DOHH2 (cell line): ENCODE measurements around the gene LANCL3.

Experiments used
- H3F3A ChIP-seq: fragments of 200-600 bp; sonication (generic), shearing (Covaris generic); 2 replicates; pipeline ENCODE4 v1.6.0; 2016; ENCODE audit warnings: antibody characterized with exemption, mild to moderate bottlenecking; ENCODE audit not compliant: control insufficient read depth, insufficient read depth
- H3K27ac ChIP-seq: fragments of 200-600 bp; sonication (generic); 2 replicates; pipeline ENCODE4 v1.5.1; 2014; ENCODE audit warnings: low read depth, mild to moderate bottlenecking, low read length, moderate library complexity
- H3K27me3 ChIP-seq: fragments of 200-600 bp; sonication (generic); 2 replicates; pipeline ENCODE4 v1.6.1; 2014; ENCODE audit warnings: mild to moderate bottlenecking, low read length, mixed read lengths; ENCODE audit not compliant: control insufficient read depth
- H3K36me3 ChIP-seq: fragments of 200-600 bp; sonication (generic); 2 replicates; pipeline ENCODE4 v1.6.1; 2014; ENCODE audit warnings: mild to moderate bottlenecking, low read length, moderate library complexity, mixed read lengths; ENCODE audit not compliant: control insufficient read depth
- H3K4me1 ChIP-seq: fragments of 200-600 bp; sonication (generic); 2 replicates; pipeline ENCODE4 v1.6.1; 2014; ENCODE audit warnings: mild to moderate bottlenecking, low read length, mixed read lengths; ENCODE audit not compliant: control insufficient read depth
- H3K4me2 ChIP-seq: fragments of 200-600 bp; sonication (generic); 2 replicates; pipeline ENCODE4 v1.6.0; 2014; ENCODE audit warnings: mild to moderate bottlenecking, low read length, moderate library complexity
- H3K4me3 ChIP-seq: fragments of 200-600 bp; sonication (generic); 2 replicates; pipeline ENCODE4 v1.5.1; 2014; ENCODE audit warnings: mild to moderate bottlenecking, low read length, mixed read lengths
- H3K79me2 ChIP-seq: fragments of 200-600 bp; sonication (generic); 2 replicates; pipeline ENCODE4 v1.6.1; 2014; ENCODE audit warnings: mild to moderate bottlenecking, low read length, mixed read lengths; ENCODE audit not compliant: control insufficient read depth
- H3K9me2 ChIP-seq: fragments of 200-600 bp; sonication (generic); replicated peaks from 2 replicates; pipeline ENCODE4 v1.6.1; 2014; ENCODE audit warnings: mild to moderate bottlenecking, low read length, mixed read lengths; ENCODE audit not compliant: control insufficient read depth
- H3K9me3 ChIP-seq: fragments of 200-600 bp; sonication (generic); 2 replicates; pipeline ENCODE4 v1.6.1; 2014; ENCODE audit warnings: antibody characterized with exemption, low read length, mixed read lengths; ENCODE audit not compliant: control insufficient read depth, insufficient read depth
- H4K20me1 ChIP-seq: fragments of 200-600 bp; sonication (generic); 2 replicates; pipeline ENCODE4 v1.6.0; 2014; ENCODE audit warnings: low read depth, mild to moderate bottlenecking, antibody characterized with exemption, low read length, moderate library complexity; ENCODE audit not compliant: control insufficient read depth, insufficient read depth
- CTCF ChIP-seq: fragments of 200-600 bp; sonication (generic); IDR thresholded peaks from one replicate; pipeline ENCODE4 v1.5.1; 2014; ENCODE audit warnings: antibody characterized with exemption, mild to moderate bottlenecking, low read depth, low read length; ENCODE audit not compliant: poor library complexity, severe bottlenecking
- EZH2phosphoT487 ChIP-seq: fragments of 200-600 bp; sonication (generic); IDR thresholded peaks from 2 replicates; pipeline ENCODE4 v1.6.1; 2017; ENCODE audit warnings: borderline replicate concordance, mild to moderate bottlenecking, antibody characterized with exemption, low read length, moderate library complexity, mixed read lengths

Gene LANCL3

DNA sequence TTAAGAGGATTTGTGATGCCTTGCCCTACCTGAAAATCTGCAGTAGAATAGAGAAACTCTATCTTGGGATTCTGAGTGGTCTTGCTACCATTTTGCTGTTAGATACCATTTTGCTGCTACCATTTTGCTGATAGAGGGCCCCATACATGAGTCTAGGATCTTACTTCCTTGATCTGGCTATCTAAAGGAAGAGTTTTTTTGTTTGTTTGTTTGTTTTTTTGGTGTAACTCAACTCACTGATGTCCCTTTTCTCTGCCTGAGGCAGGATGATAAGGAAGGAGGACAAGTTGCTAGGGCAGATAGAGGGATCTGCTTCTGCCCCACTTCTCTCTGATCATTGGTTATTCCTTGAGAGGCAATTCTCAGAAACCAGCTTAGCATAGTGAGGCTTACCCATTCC is 145.1 kb downstream of the LANCL3 start:
- Histone ChIP-seq H3K4me3 (no peak overlapping the region), H3K4me2 (no peak overlapping the region), H3K4me1 (no peaks in the 10 kb centered on the region), H3K27ac (no peak overlapping the region), H3K9me2 (no peaks in the 10 kb centered on the region), H3K27me3 (no peaks in the 10 kb centered on the region), H3K36me3 (no peaks in the 10 kb centered on the region), H3K79me2 (no peaks in the 10 kb centered on the region), H4K20me1 (no peaks in the 10 kb centered on the region), H3F3A (no peaks in the 10 kb centered on the region), H3K9me3 (no peaks in the 10 kb centered on the region)
- TF ChIP-seq CTCF = no peak
- no peak for TF ChIP-seq EZH2phosphoT487

DNA sequence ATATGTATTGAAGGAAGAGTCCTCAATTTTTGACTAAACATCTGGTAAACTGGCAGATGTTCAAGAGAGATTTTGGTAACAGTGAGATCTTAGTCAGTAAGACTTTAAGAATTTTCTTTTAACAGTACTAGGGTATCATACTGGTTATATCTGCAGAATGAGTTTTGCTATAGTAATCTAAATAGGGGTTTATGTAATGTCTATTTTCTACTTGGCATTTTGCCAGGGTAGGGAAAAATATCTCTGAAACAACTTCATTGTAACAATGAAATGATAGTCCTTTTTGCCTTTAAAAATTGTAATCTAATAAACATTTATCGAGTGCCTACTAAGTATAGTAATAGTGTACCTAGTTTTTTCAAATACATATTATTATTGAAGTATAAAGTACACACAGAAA is 146.2 kb downstream of the LANCL3 start:
- H3K4me1 ChIP-seq = no peaks in the 10 kb centered on the region
- H3K79me2 ChIP-seq = no peaks in the 10 kb centered on the region
- no peak overlapping the region for H3K4me3 ChIP-seq

DNA sequence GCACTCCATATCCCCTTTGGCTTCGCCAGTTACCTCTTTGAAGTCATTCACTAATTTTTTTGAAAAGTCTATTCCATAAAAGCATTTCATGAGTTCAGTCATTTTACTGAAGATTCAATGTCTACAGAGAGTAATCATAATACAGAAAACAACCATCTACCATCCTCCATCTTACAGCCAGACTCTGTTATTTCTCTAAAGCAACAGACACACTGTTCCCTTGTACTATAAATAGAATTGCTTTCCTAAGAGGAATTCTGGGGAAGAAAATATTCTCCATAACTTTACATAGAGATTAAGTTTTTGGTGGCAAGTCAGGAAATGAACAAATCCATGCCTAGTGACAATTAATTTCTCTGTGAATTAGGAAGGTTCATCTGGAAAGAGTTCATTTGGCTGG is 151.1 kb downstream of the LANCL3 start:
- H3K27me3 ChIP-seq = no peaks in the 10 kb centered on the region
- no peaks in the 10 kb centered on the region for H3K9me3 ChIP-seq
- no peaks in the 10 kb centered on the region for H3K36me3 ChIP-seq
- no peaks in the 10 kb centered on the region for H4K20me1 ChIP-seq
- no peak overlapping the region for H3K4me3 ChIP-seq
- no peaks in the 10 kb centered on the region for H3F3A ChIP-seq
- no peak overlapping the region for H3K27ac ChIP-seq
- no peaks in the 10 kb centered on the region for H3K4me1 ChIP-seq
- TF ChIP-seq EZH2phosphoT487 = no peak
- TF ChIP-seq CTCF = no peak
- no peaks in the 10 kb centered on the region for H3K79me2 ChIP-seq
- H3K9me2 ChIP-seq = no peaks in the 10 kb centered on the region
- H3K4me2 ChIP-seq = no peak overlapping the region

More for the DNA sequence above, 146.2 kb downstream of the LANCL3 start:
- no peak overlapping the region for H3K4me2 ChIP-seq
- no peaks in the 10 kb centered on the region for H3K9me2 ChIP-seq
- no peaks in the 10 kb centered on the region for H3K36me3 ChIP-seq
- TF ChIP-seq EZH2phosphoT487 (no peak), CTCF (no peak)
- no peak overlapping the region for H3K27ac ChIP-seq
- no peaks in the 10 kb centered on the region for H3K9me3 ChIP-seq
- no peaks in the 10 kb centered on the region for H3K27me3 ChIP-seq
- no peaks in the 10 kb centered on the region for H3F3A ChIP-seq
- no peaks in the 10 kb centered on the region for H4K20me1 ChIP-seq

- H3K27ac ChIP-seq = no peak overlapping the region
- no peaks in the 10 kb centered on the region for H3K36me3 ChIP-seq
- H3K9me2 ChIP-seq = no peaks in the 10 kb centered on the region
- no peaks in the 10 kb centered on the region for H3F3A ChIP-seq
- H3K79me2 ChIP-seq = no peaks in the 10 kb centered on the region
- no peaks in the 10 kb centered on the region for H3K27me3 ChIP-seq
- no peaks in the 10 kb centered on the region for H4K20me1 ChIP-seq
- no peak overlapping the region for H3K4me3 ChIP-seq
- no peaks in the 10 kb centered on the region for H3K9me3 ChIP-seq
- no peaks in the 10 kb centered on the region for H3K4me1 ChIP-seq
- H3K4me2 ChIP-seq = no peak overlapping the region
- TF ChIP-seq EZH2phosphoT487 (no peak), CTCF (no peak)
These were observed 154.9 kb downstream of the LANCL3 start for GRCh38 chrX:37726346-37726745.
